ENCODE measurements around the gene TEKT5.
"Not testable (repeated sequence)": the region's sequence is repeated elsewhere in the genome, so short reads cannot be mapped to it uniquely, and the experiment has no call there.

Gene TEKT5

GRCh38 chr16:10623059-10623458, 71.7 kb downstream of the TEKT5 start:
- Histone ChIP-seq H4K20me1 (ENCODE audit: insufficient read depth, low read length) (no peaks in the 10 kb centered on the region), H3K79me2 (ENCODE audit: low read length) (no peaks in the 10 kb centered on the region), H3K9me2 (replicated peaks; ENCODE audit: insufficient read depth, low read length) (no peaks in the 10 kb centered on the region), H3F3A (ENCODE audit: insufficient read depth, low read length) (no peaks in the 10 kb centered on the region), H3K9me3 (replicated peaks; ENCODE audit: insufficient read depth, low read length) (no peaks in the 10 kb centered on the region), H3K36me3 (replicated peaks; ENCODE audit: insufficient read depth, low read length) (no peaks in the 10 kb centered on the region), H3K4me2 (ENCODE audit: low read depth, low read length) (no peak overlapping the region), H2AFZ (ENCODE audit: low read length) (no peak overlapping the region), H3K9ac (ENCODE audit: low read length) (no peak overlapping the region), H3K27me3 (replicated peaks; ENCODE audit: insufficient read depth, low read length) (no peaks in the 10 kb centered on the region), H3K4me3 (ENCODE audit: low read length) (no peak overlapping the region), H3K4me1 (ENCODE audit: low read length) (peaks cover 4% of the 10 kb centered on the region; the same call in 1 of the 2 replicates), H3K27ac (ENCODE audit: low read length) (no peak overlapping the region)
- TF ChIP-seq, protein P1, sequence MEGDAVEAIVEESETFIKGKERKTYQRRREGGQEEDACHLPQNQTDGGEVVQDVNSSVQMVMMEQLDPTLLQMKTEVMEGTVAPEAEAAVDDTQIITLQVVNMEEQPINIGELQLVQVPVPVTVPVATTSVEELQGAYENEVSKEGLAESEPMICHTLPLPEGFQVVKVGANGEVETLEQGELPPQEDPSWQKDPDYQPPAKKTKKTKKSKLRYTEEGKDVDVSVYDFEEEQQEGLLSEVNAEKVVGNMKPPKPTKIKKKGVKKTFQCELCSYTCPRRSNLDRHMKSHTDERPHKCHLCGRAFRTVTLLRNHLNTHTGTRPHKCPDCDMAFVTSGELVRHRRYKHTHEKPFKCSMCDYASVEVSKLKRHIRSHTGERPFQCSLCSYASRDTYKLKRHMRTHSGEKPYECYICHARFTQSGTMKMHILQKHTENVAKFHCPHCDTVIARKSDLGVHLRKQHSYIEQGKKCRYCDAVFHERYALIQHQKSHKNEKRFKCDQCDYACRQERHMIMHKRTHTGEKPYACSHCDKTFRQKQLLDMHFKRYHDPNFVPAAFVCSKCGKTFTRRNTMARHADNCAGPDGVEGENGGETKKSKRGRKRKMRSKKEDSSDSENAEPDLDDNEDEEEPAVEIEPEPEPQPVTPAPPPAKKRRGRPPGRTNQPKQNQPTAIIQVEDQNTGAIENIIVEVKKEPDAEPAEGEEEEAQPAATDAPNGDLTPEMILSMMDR (IDR thresholded peaks at IDR 0.05; ENCODE audit: low read length): no peak
- TF ChIP-seq EZH2 (optimal IDR thresholded peaks at IDR 0.05; ENCODE audit: low read depth, low read length): no peak
- DNase-seq: no peak

GRCh38 chr16:10622036-10622921, 72.5 kb downstream of the TEKT5 start:
- Histone ChIP-seq H3K4me2 (ENCODE audit: low read depth, low read length) (no peak overlapping the region), H3K36me3 (replicated peaks; ENCODE audit: insufficient read depth, low read length) (no peaks in the 10 kb centered on the region), H2AFZ (ENCODE audit: low read length) (no peak overlapping the region), H3F3A (ENCODE audit: insufficient read depth, low read length) (no peaks in the 10 kb centered on the region), H3K79me2 (ENCODE audit: low read length) (no peaks in the 10 kb centered on the region), H3K9me2 (replicated peaks; ENCODE audit: insufficient read depth, low read length) (no peaks in the 10 kb centered on the region), H4K20me1 (ENCODE audit: insufficient read depth, low read length) (no peaks in the 10 kb centered on the region), H3K9ac (ENCODE audit: low read length) (no peak overlapping the region), H3K4me1 (ENCODE audit: low read length) (peaks cover 4% of the 10 kb centered on the region; the same call in 1 of the 2 replicates), H3K9me3 (replicated peaks; ENCODE audit: insufficient read depth, low read length) (no peaks in the 10 kb centered on the region), H3K27me3 (replicated peaks; ENCODE audit: insufficient read depth, low read length) (no peaks in the 10 kb centered on the region), H3K4me3 (ENCODE audit: low read length) (no peak overlapping the region), H3K27ac (ENCODE audit: low read length) (no peak overlapping the region)
- TF ChIP-seq EZH2 (optimal IDR thresholded peaks at IDR 0.05; ENCODE audit: low read depth, low read length) (no peak), EZH2phosphoT487 (IDR thresholded peaks at IDR 0.05; ENCODE audit: low read length) (no peak)
- TF ChIP-seq, protein P1 (IDR thresholded peaks at IDR 0.05; ENCODE audit: low read length): no peak
- no peak for DNase-seq

- DNase-seq; H3K4me3 ChIP-seq (ENCODE audit: low read length); H3K36me3 ChIP-seq (replicated peaks; ENCODE audit: insufficient read depth, low read length); H3K9me3 ChIP-seq (replicated peaks; ENCODE audit: insufficient read depth, low read length); H3K27me3 ChIP-seq (replicated peaks; ENCODE audit: insufficient read depth, low read length); H3K27ac ChIP-seq (ENCODE audit: low read length); H3K79me2 ChIP-seq (ENCODE audit: low read length); H4K20me1 ChIP-seq (ENCODE audit: insufficient read depth, low read length); H3K4me1 ChIP-seq (ENCODE audit: low read length); H3K9me2 ChIP-seq (replicated peaks; ENCODE audit: insufficient read depth, low read length); H3K4me2 ChIP-seq (ENCODE audit: low read depth, low read length); H2AFZ ChIP-seq (ENCODE audit: low read length); H3K9ac ChIP-seq (ENCODE audit: low read length); H3F3A ChIP-seq (ENCODE audit: insufficient read depth, low read length): not testable (repeated sequence)
Measured at GRCh38 chr16:10621216-10621949, 73.3 kb downstream of the TEKT5 start.
